ENCODE results near the gene ARID3C. TPM values are rescaled to one million over a fixed set of nuclear protein-coding genes. Genes with fewer than 3 reads are reported as not detected.
A peak's percentile ranks its signal among the peaks of the same experiment; 100 is the strongest.

Gene ARID3C
- total RNA-seq, 1 experiment from 2014 or later: 0.42 TPM

GRCh38 chr9:34665381-34666250 lies 36.8 kb upstream of the ARID3C start:
- peaks cover 10 to 27% of the 10 kb centered on the region in 2 experiments for H3K4me1 ChIP-seq (ENCODE audit: control insufficient read depth in 1 of 2, insufficient read depth in 2 of 2, low read length in 2 of 2)
- peaks cover 12% of the 10 kb centered on the region; the same call in 1 of the 2 replicates for H3K79me2 ChIP-seq (ENCODE audit: insufficient read depth, low read length)
- H3K36me3 ChIP-seq (ENCODE audit: control insufficient read depth in 1 of 2, insufficient read depth in 2 of 2, low read length in 2 of 2): no peaks in the 10 kb centered on the region
- H3K9ac ChIP-seq (ENCODE audit: low read length): peak overlapping the region; percentile 91
- H3K27me3 ChIP-seq (ENCODE audit: insufficient read depth, low read length): no peaks in the 10 kb centered on the region
- no peak overlapping the region for H2AFZ ChIP-seq (ENCODE audit: low read depth, low read length, poor library complexity, severe bottlenecking)
- RAD21 ChIA-PET (ENCODE audit: low non-redundant PET in 1 of 2, low total read pairs in 2 of 2, uncharacterized antibody in 2 of 2, unreplicated experiment in 2 of 2): no interaction called here
- H3K9me2 ChIP-seq (ENCODE audit: insufficient read depth): no peaks in the 10 kb centered on the region
- H3K4me3 ChIP-seq (replicated peaks in 1 of 2; ENCODE audit: low read depth in 1 of 2, low read length in 2 of 2): peak overlapping the region; percentile 91
- TSS peak; percentile 70 for BruUV-seq (replicated peaks)
- ATAC-seq (peak; percentile 83), DNase-seq (ENCODE audit: low read depth, low spot score) (peak; percentile 92)
- peak overlapping the region; percentile 88 for H3K27ac ChIP-seq (ENCODE audit: low read depth, low read length)
- H3K9me3 ChIP-seq (ENCODE audit: control insufficient read depth in 1 of 2, insufficient read depth in 1 of 2, low read depth in 1 of 2, low read length in 2 of 2): no peaks in the 10 kb centered on the region
- intact Hi-C loops (cut with micrococcal nuclease): loop anchor here (2.0 kb wide), 1 partner anchor 53 kb away; the partner anchor contains the start of gene RPP25L
- H3K4me2 ChIP-seq (ENCODE audit: low read length): peak overlapping the region; percentile 98
- POLR2A ChIA-PET: interaction anchor here (0.6 to 1.7 kb wide), 6 partner anchors 14 to 881 kb away, joined by 3 to 14 read pairs (median 6); partner anchors contain the start of genes ATOSB, GALT, IL11RA and SIGMAR1
- H4K20me1 ChIP-seq (ENCODE audit: insufficient read depth): no peaks in the 10 kb centered on the region
- CTCF ChIA-PET: interaction anchor here (0.7 to 2.3 kb wide), 10 partner anchors 9 to 429 kb away, joined by 3 to 12 read pairs (median 4); partner anchors contain the start of gene GALT
- TF ChIP-seq, protein P1, sequence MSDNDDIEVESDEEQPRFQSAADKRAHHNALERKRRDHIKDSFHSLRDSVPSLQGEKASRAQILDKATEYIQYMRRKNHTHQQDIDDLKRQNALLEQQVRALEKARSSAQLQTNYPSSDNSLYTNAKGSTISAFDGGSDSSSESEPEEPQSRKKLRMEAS (IDR thresholded peaks at IDR 0.05): no peak
- TF ChIP-seq CEBPB (IDR thresholded peaks at IDR 0.05; ENCODE audit: low read depth): no peak; the same call in 1 of the 2 replicates
- TF ChIP-seq FOSL1 (IDR thresholded peaks at IDR 0.05; ENCODE audit: low read depth): no peak
- TF ChIP-seq EZH2 (IDR thresholded peaks at IDR 0.05): no peak
- TF ChIP-seq RAD21 (IDR thresholded peaks at IDR 0.05; ENCODE audit: low read depth): no peak
- no peak for TF ChIP-seq CTCF (IDR thresholded peaks at IDR 0.05 in 2 of 3, conservative IDR thresholded peaks at IDR 0.05 in 1 of 3; ENCODE audit: borderline replicate concordance in 1 of 3, insufficient read depth in 1 of 3, low read depth in 2 of 3, low read length in 2 of 3)
- no peak for TF ChIP-seq SRF (IDR thresholded peaks at IDR 0.05; ENCODE audit: low read depth)
- peak; percentile 69 for TF ChIP-seq POLR2A (IDR thresholded peaks at IDR 0.05; ENCODE audit: borderline replicate concordance, extremely low read depth, insufficient read depth, insufficient read length)
- TF ChIP-seq SP1 (IDR thresholded peaks at IDR 0.05; ENCODE audit: low read depth): peak; percentile 70
- TF ChIP-seq ZFX (IDR thresholded peaks at IDR 0.05): no peak
- TF ChIP-seq POLR2AphosphoS5 (IDR thresholded peaks at IDR 0.05; ENCODE audit: low read depth, low read length): peak; percentile 74
- no peak for TF ChIP-seq TCF7L2 (IDR thresholded peaks at IDR 0.05; ENCODE audit: borderline replicate concordance, extremely low read depth, insufficient read depth, insufficient read length)
- TF ChIP-seq CBX3 (IDR thresholded peaks at IDR 0.05; ENCODE audit: low read depth): no peak
- TF ChIP-seq, protein P2, sequence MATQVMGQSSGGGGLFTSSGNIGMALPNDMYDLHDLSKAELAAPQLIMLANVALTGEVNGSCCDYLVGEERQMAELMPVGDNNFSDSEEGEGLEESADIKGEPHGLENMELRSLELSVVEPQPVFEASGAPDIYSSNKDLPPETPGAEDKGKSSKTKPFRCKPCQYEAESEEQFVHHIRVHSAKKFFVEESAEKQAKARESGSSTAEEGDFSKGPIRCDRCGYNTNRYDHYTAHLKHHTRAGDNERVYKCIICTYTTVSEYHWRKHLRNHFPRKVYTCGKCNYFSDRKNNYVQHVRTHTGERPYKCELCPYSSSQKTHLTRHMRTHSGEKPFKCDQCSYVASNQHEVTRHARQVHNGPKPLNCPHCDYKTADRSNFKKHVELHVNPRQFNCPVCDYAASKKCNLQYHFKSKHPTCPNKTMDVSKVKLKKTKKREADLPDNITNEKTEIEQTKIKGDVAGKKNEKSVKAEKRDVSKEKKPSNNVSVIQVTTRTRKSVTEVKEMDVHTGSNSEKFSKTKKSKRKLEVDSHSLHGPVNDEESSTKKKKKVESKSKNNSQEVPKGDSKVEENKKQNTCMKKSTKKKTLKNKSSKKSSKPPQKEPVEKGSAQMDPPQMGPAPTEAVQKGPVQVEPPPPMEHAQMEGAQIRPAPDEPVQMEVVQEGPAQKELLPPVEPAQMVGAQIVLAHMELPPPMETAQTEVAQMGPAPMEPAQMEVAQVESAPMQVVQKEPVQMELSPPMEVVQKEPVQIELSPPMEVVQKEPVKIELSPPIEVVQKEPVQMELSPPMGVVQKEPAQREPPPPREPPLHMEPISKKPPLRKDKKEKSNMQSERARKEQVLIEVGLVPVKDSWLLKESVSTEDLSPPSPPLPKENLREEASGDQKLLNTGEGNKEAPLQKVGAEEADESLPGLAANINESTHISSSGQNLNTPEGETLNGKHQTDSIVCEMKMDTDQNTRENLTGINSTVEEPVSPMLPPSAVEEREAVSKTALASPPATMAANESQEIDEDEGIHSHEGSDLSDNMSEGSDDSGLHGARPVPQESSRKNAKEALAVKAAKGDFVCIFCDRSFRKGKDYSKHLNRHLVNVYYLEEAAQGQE (IDR thresholded peaks at IDR 0.05; ENCODE audit: low read depth): no peak
- no peak for TF ChIP-seq ZBTB33 (IDR thresholded peaks at IDR 0.05; ENCODE audit: extremely low read depth, insufficient replicate concordance, low read length)
- no peak for TF ChIP-seq JUND (IDR thresholded peaks at IDR 0.05)
- TF ChIP-seq ATF3 (IDR thresholded peaks at IDR 0.05): no peak
- TF ChIP-seq EGR1 (IDR thresholded peaks at IDR 0.05; ENCODE audit: low read depth): peak; percentile 95

Data from HCT116 (cell line).